ENCODE measurements around the gene AURKA.

- TF ChIP-seq ZFP3 (CRISPR knock-in tag; IDR thresholded peaks at IDR 0.05) = no peak
- TF ChIP-seq CREB5 (CRISPR knock-in tag; IDR thresholded peaks at IDR 0.05; ENCODE audit: low read depth) = no peak
- TF ChIP-seq ESRRG (CRISPR knock-in tag; IDR thresholded peaks at IDR 0.05) = no peak
- no peak for TF ChIP-seq ARNTL (CRISPR knock-in tag; IDR thresholded peaks at IDR 0.05; ENCODE audit: borderline replicate concordance, low read depth)
- no peak for TF ChIP-seq CSDC2 (CRISPR knock-in tag; IDR thresholded peaks at IDR 0.05)
- TF ChIP-seq POU6F1 (CRISPR knock-in tag; IDR thresholded peaks at IDR 0.05; ENCODE audit: borderline replicate concordance, low read depth) = no peak
- no peak for TF ChIP-seq ZFP30 (CRISPR knock-in tag; IDR thresholded peaks at IDR 0.05)
- TF ChIP-seq TOX (CRISPR knock-in tag; IDR thresholded peaks at IDR 0.05; ENCODE audit: borderline replicate concordance) = no peak
Measured at GRCh38 chr20:56363491-56363890, 28.5 kb downstream of the AURKA start.

Measured in SK-N-SH treated with all-trans-retinoic acid at 6 μM for 48 hours (cell line).